Thoracic aorta (tissue), 2 donors: Measurements from ENCODE around the gene MYO1D. TPM values are rescaled to one million over a fixed set of nuclear protein-coding genes. Genes with fewer than 3 reads are reported as not detected.

Experiments
- ATAC-seq: fragments of 150-250 bp; one replicate; pipeline ENCODE4 v1.8.0; 2017; ENCODE audit warnings: low read depth; ENCODE audit not compliant: insufficient number of reproducible peaks, low FRiP score
- DNase-seq: peaks from one replicate; pipeline ENCODE4 v3.0.0-alpha.2; 2020; ENCODE audit warnings: low spot score
- H3K27ac ChIP-seq, 2 donors: fragments of 200-600 bp; sonication (generic); 1 replicate in 1 of 2; 2 replicates in 1 of 2; pipeline ENCODE4 v1.5.1; 2016; ENCODE audit warnings: mild to moderate bottlenecking in 2 of 2, moderate library complexity in 2 of 2
- H3K27me3 ChIP-seq: fragments of 200-600 bp; sonication (generic); replicated peaks from 2 replicates; pipeline ENCODE4 v1.6.0; 2016; ENCODE audit warnings: mild to moderate bottlenecking; ENCODE audit not compliant: insufficient read depth
- H3K36me3 ChIP-seq: fragments of 200-600 bp; sonication (generic); one replicate; pipeline ENCODE4 v1.5.1; 2016
- H3K4me1 ChIP-seq, 2 donors: fragments of 200-600 bp; sonication (generic); 1 replicate in 1 of 2; 2 replicates in 1 of 2; pipeline versions ENCODE4 v1.5.1 to v1.6.0; 2016; ENCODE audit warnings: low read depth in 2 of 2, mild to moderate bottlenecking in 1 of 2; ENCODE audit not compliant: control insufficient read depth in 1 of 2
- H3K4me3 ChIP-seq: fragments of 200-600 bp; sonication (generic); 2 replicates; pipeline ENCODE4 v1.5.1; 2016; ENCODE audit warnings: mild to moderate bottlenecking
- H3K9me3 ChIP-seq: fragments of 200-600 bp; sonication (generic); 2 replicates; pipeline ENCODE4 v1.5.1; 2016
- total RNA-seq, 2 donors: library from RNA; depleted of rRNA; stranded (reverse); fragments of >200 nt; gene quantifications; one replicate each; pipeline versions ENCODE4 v1.1.0 to v1.2.3, GENCODE V29; 2016
- TF ChIP-seq, protein P1 (sequence below): fragments of 200-600 bp; sonication (generic); IDR thresholded peaks from one replicate; pipeline ENCODE4 v1.5.1; 2019; ENCODE audit warnings: antibody characterized with exemption

MYO1D gene
- total RNA-seq, 2 donors from 2014 or later = 257 to 370 TPM

DNA sequence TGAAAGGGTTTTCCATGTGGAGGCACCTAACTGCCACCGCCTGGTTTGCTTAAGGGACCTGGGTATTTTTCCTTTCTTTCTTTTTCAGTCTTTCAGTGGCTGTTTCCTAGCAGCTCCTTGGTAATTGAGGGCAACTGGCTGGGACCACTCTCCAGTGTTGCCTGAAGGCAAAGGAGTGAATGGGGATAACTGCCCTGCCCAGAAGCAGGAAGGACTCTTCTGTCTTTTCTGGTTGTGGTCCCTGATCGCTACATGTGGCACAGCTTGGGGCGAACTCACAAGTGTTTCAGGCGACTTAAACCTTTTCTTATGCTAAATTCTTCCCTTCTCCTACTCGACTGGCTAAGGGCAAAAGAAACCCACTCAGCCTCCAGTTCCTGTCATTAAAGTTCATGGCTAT lies 40.9 kb upstream of the MYO1D start:
- Histone ChIP-seq H3K9me3 (no peaks in the 10 kb centered on the region), H3K4me1 (no peaks in the 10 kb centered on the region), H3K4me3 (no peak overlapping the region), H3K36me3 (no peaks in the 10 kb centered on the region), H3K27me3 (no peaks in the 10 kb centered on the region), H3K27ac (no peak overlapping the region)
- TF ChIP-seq, protein P1, sequence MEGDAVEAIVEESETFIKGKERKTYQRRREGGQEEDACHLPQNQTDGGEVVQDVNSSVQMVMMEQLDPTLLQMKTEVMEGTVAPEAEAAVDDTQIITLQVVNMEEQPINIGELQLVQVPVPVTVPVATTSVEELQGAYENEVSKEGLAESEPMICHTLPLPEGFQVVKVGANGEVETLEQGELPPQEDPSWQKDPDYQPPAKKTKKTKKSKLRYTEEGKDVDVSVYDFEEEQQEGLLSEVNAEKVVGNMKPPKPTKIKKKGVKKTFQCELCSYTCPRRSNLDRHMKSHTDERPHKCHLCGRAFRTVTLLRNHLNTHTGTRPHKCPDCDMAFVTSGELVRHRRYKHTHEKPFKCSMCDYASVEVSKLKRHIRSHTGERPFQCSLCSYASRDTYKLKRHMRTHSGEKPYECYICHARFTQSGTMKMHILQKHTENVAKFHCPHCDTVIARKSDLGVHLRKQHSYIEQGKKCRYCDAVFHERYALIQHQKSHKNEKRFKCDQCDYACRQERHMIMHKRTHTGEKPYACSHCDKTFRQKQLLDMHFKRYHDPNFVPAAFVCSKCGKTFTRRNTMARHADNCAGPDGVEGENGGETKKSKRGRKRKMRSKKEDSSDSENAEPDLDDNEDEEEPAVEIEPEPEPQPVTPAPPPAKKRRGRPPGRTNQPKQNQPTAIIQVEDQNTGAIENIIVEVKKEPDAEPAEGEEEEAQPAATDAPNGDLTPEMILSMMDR = no peak
- DNase-seq (no peak), ATAC-seq (no peak)

GRCh38 chr17:32917081-32917480 lies 40.2 kb upstream of the MYO1D start:
- H3K4me3 ChIP-seq = no peak overlapping the region
- no peaks in the 10 kb centered on the region for H3K27me3 ChIP-seq
- DNase-seq (no peak), ATAC-seq (no peak)
- H3K36me3 ChIP-seq = no peaks in the 10 kb centered on the region
- H3K4me1 ChIP-seq = peaks cover under 1 to 5% of the 10 kb centered on the region in 2 donors
- TF ChIP-seq, protein P1 = no peak
- H3K27ac ChIP-seq = no peak overlapping the region
- no peaks in the 10 kb centered on the region for H3K9me3 ChIP-seq

- no peaks in the 10 kb centered on the region for H3K36me3 ChIP-seq
- no peaks in the 10 kb centered on the region for H3K9me3 ChIP-seq
- H3K27me3 ChIP-seq = no peaks in the 10 kb centered on the region
- ATAC-seq (no peak), DNase-seq (no peak)
- peaks cover 5 to 13% of the 10 kb centered on the region in 2 donors for H3K4me1 ChIP-seq
- no peak overlapping the region for H3K27ac ChIP-seq
- TF ChIP-seq, protein P1 = no peak
- H3K4me3 ChIP-seq = no peak overlapping the region
These were observed 39.2 kb upstream of the MYO1D start for GRCh38 chr17:32916134-32916533.

GRCh38 chr17:32915245-32915644 lies 38.3 kb upstream of the MYO1D start:
- Histone ChIP-seq H3K27me3 (no peaks in the 10 kb centered on the region), H3K4me3 (no peak overlapping the region), H3K4me1 (peaks cover 5 to 13% of the 10 kb centered on the region in 2 donors), H3K36me3 (no peaks in the 10 kb centered on the region), H3K9me3 (no peaks in the 10 kb centered on the region), H3K27ac (no peak overlapping the region)
- DNase-seq (no peak), ATAC-seq (no peak)
- TF ChIP-seq, protein P1 = no peak

- DNase-seq (no peak), ATAC-seq (no peak)
- no peak overlapping the region for H3K4me3 ChIP-seq
- no peaks in the 10 kb centered on the region for H3K27me3 ChIP-seq
- no peaks in the 10 kb centered on the region for H3K36me3 ChIP-seq
- peaks cover 5 to 24% of the 10 kb centered on the region in 2 donors for H3K4me1 ChIP-seq
- TF ChIP-seq, protein P1 = no peak
- H3K9me3 ChIP-seq = no peaks in the 10 kb centered on the region
- H3K27ac ChIP-seq = no peak overlapping the region
These were observed 37.3 kb upstream of the MYO1D start for GRCh38 chr17:32914181-32914580.
